ENCODE data around the gene CD27. TPM values are rescaled to one million over a fixed set of nuclear protein-coding genes. Genes with fewer than 3 reads are reported as not detected.
A peak's percentile ranks its signal among the peaks of the same experiment; 100 is the strongest.

CD27 gene
- total RNA-seq, 1 experiment from 2014 or later = 0.28 TPM

- no peak for TF ChIP-seq CDX4 (CRISPR knock-in tag; IDR thresholded peaks at IDR 0.05; ENCODE audit: borderline replicate concordance)
- peak; percentile 58 for TF ChIP-seq CREM (CRISPR knock-in tag; IDR thresholded peaks at IDR 0.05)
- peak; percentile 28; the same call in 1 of the 2 replicates for TF ChIP-seq FOXK1 (CRISPR knock-in tag; IDR thresholded peaks at IDR 0.05)
- TF ChIP-seq PRRX2 (CRISPR knock-in tag; IDR thresholded peaks at IDR 0.05) = no peak
- no peak for TF ChIP-seq JUN (CRISPR knock-in tag; IDR thresholded peaks at IDR 0.05)
- TF ChIP-seq ZNF396 (CRISPR knock-in tag; IDR thresholded peaks at IDR 0.05; ENCODE audit: borderline replicate concordance) = no peak
- TF ChIP-seq NFATC4 (CRISPR knock-in tag; IDR thresholded peaks at IDR 0.05) = no peak
- no peak for TF ChIP-seq ZNF425 (CRISPR knock-in tag; conservative IDR thresholded peaks at IDR 0.05)
- no peak for TF ChIP-seq ZNF121 (CRISPR knock-in tag; IDR thresholded peaks at IDR 0.05)
- no peak for TF ChIP-seq E2F1 (CRISPR knock-in tag; IDR thresholded peaks at IDR 0.05)
- TF ChIP-seq GRHL2 (CRISPR knock-in tag; IDR thresholded peaks at IDR 0.05; ENCODE audit: insufficient replicate concordance, severe bottlenecking) = no peak
- TF ChIP-seq GABPB1 (CRISPR knock-in tag; IDR thresholded peaks at IDR 0.05) = peak; percentile 79
- TF ChIP-seq IRF2 (CRISPR knock-in tag; IDR thresholded peaks at IDR 0.05; ENCODE audit: borderline replicate concordance, low read depth) = no peak
- no peak for TF ChIP-seq MXD4 (CRISPR knock-in tag; IDR thresholded peaks at IDR 0.05; ENCODE audit: borderline replicate concordance)
- TF ChIP-seq HMGXB4 (CRISPR knock-in tag; IDR thresholded peaks at IDR 0.05) = peak; percentile 75; the same call in 1 of the 2 replicates
- TF ChIP-seq SMAD3 (CRISPR knock-in tag; IDR thresholded peaks at IDR 0.05; ENCODE audit: borderline replicate concordance) = no peak
- TF ChIP-seq FOXP1 (CRISPR knock-in tag; IDR thresholded peaks at IDR 0.05; ENCODE audit: borderline replicate concordance) = peak; percentile 72
- 0 out of 2 replicates have a peak, but pooled peaks have one; percentile 13 for TF ChIP-seq HMGA2 (CRISPR knock-in tag; IDR thresholded peaks at IDR 0.05)
- no peak for TF ChIP-seq RELA (CRISPR knock-in tag; IDR thresholded peaks at IDR 0.05; ENCODE audit: borderline replicate concordance)
- no peak for TF ChIP-seq E2F4 (CRISPR knock-in tag; IDR thresholded peaks at IDR 0.05; ENCODE audit: borderline replicate concordance, low read depth)
- no peak for TF ChIP-seq NR1H2 (CRISPR knock-in tag; IDR thresholded peaks at IDR 0.05)
- no peak for TF ChIP-seq NR2C2 (CRISPR knock-in tag; IDR thresholded peaks at IDR 0.05)
- no peak for TF ChIP-seq OVOL2 (CRISPR knock-in tag; IDR thresholded peaks at IDR 0.05; ENCODE audit: borderline replicate concordance)
- no peak for TF ChIP-seq USF1 (CRISPR knock-in tag; IDR thresholded peaks at IDR 0.05)
Measured at GRCh38 chr12:6470375-6471163, 25.8 kb downstream of the CD27 start, which contains the start of gene VAMP1 (continued).
